A549 (cell line): ENCODE results near the gene HDAC10. TPM values are rescaled to one million over a fixed set of nuclear protein-coding genes. Genes with fewer than 3 reads are reported as not detected.
A peak's percentile ranks its signal among the peaks of the same experiment; 100 is the strongest.
"Not testable (repeated sequence)": the region's sequence is repeated elsewhere in the genome, so short reads cannot be mapped to it uniquely, and the experiment has no call there.

Experiments used
- ATAC-seq, 2 experiments: fragments of 200-7000 bp in 1 of 2; fragments of >200 bp in 1 of 2; cut with Nextera tagmentation in 1 of 2; cut with Tn5 transposase in 1 of 2; 3 replicates each; pipeline versions ENCODE4 v1.8.0 to v1.9.1; 2018 to 2020; ENCODE audit warnings: mild to moderate bottlenecking in 1 of 2, moderate library complexity in 1 of 2
- CTCF ChIA-PET: fragments of 300-600 bp; sonication (Branson Sonifier 250); formaldehyde crosslinking; extraction: SDS; loops from one replicate; lab custom pipeline; 2021; ENCODE audit warnings: antibody characterized with exemption, inconsistent platforms; lab: Yijun Ruan, JAX
- POLR2A ChIA-PET: fragments of 350-600 bp; formaldehyde crosslinking; extraction: SDS; loops from one replicate; lab custom pipeline; 2021; ENCODE audit warnings: antibody characterized with exemption, inconsistent platforms; lab: Yijun Ruan, JAX
- DNase-seq, 2 experiments: peaks; one replicate each; pipeline versions ENCODE4 v3.0.0 to v3.0.0-alpha.2; 2011 to 2016; ENCODE audit warnings: low read depth in 1 of 2, low spot score in 1 of 2
- FAIRE-seq: peaks from 2 replicates; lab custom pipeline; 2011; peaks lifted over from hg19 to GRCh38; lab: Jason Lieb, UNC
- H3K27ac ChIP-seq, 2 experiments: fragments of >200 bp; sonication (Bioruptor Twin); formaldehyde crosslinking; 3 replicates each; pipeline ENCODE4 v1.5.1; 2016 to 2017
- H3K4me1 ChIP-seq: fragments of >200 bp; sonication (Bioruptor Twin); formaldehyde crosslinking; 3 replicates; pipeline ENCODE4 v1.6.1; 2016
- H3K4me2 ChIP-seq: fragments of >200 bp; sonication (Bioruptor Twin); formaldehyde crosslinking; 3 replicates; pipeline ENCODE4 v1.6.1; 2016
- H3K4me3 ChIP-seq: fragments of >200 bp; sonication (Bioruptor Twin); formaldehyde crosslinking; 3 replicates; pipeline ENCODE4 v1.5.1; 2016
- H3K9me3 ChIP-seq: fragments of >200 bp; sonication (Bioruptor Twin); formaldehyde crosslinking; 3 replicates; pipeline ENCODE4 v1.6.1; 2016
- CHD4 ChIP-seq: fragments of 200-600 bp; sonication (generic); IDR thresholded peaks from 2 replicates; pipeline ENCODE4 v1.6.1; 2016; ENCODE audit warnings: antibody characterized with exemption, mild to moderate bottlenecking, borderline replicate concordance
- CTCF ChIP-seq: fragments of >200 bp; sonication (Bioruptor Twin); formaldehyde crosslinking; IDR thresholded peaks from 3 replicates; pipeline ENCODE4 v1.5.1; 2016
- FOXS1 ChIP-seq: fragments of 250-450 bp; sonication (Bioruptor Pico); IDR thresholded peaks from 2 replicates; pipeline ENCODE4 v1.5.0; 2020; ENCODE audit warnings: mild to moderate bottlenecking, moderate library complexity
- HDAC2 ChIP-seq: fragments of 200-600 bp; sonication (generic); IDR thresholded peaks from 2 replicates; pipeline ENCODE4 v1.6.1; 2016
- JUN ChIP-seq, 2 experiments: fragments of >200 bp; sonication (Bioruptor Twin); formaldehyde crosslinking; IDR thresholded peaks; 2 replicates in 1 of 2; 3 replicates in 1 of 2; pipeline ENCODE4 v1.6.1; 2016 to 2017
- MAX ChIP-seq: IDR thresholded peaks from 2 replicates; pipeline ENCODE4 v1.6.1; 2012
- PHF8 ChIP-seq: fragments of 200-600 bp; sonication (generic); IDR thresholded peaks from 2 replicates; pipeline ENCODE4 v1.6.1; 2016; ENCODE audit warnings: low read depth, mild to moderate bottlenecking, antibody characterized with exemption, moderate library complexity, borderline replicate concordance
- RAD21 ChIP-seq, 2 experiments: fragments of >200 bp in 1 of 2; sonication (Bioruptor Twin) in 1 of 2; formaldehyde crosslinking in 1 of 2; IDR thresholded peaks in 1 of 2; conservative IDR thresholded peaks in 1 of 2; 2 replicates in 1 of 2; 3 replicates in 1 of 2; pipeline ENCODE4 v1.6.1; 2012 to 2018; ENCODE audit warnings: inconsistent platforms in 1 of 2
- RFX5 ChIP-seq: fragments of 450-650 bp; IDR thresholded peaks from 2 replicates; pipeline ENCODE4 v1.7.1; 2014; ENCODE audit warnings: antibody characterized with exemption, mild to moderate bottlenecking, moderate library complexity
- SMC3 ChIP-seq: fragments of >200 bp; sonication (Bioruptor Twin); formaldehyde crosslinking; IDR thresholded peaks from 3 replicates; pipeline ENCODE4 v1.6.1; 2018; ENCODE audit warnings: inconsistent platforms
- TP53 ChIP-seq: fragments of 250-450 bp; sonication (Bioruptor Pico); IDR thresholded peaks from 2 replicates; pipeline ENCODE4 v1.5.0; 2021; ENCODE audit warnings: mild to moderate bottlenecking, moderate library complexity
- ZC3H11A ChIP-seq: fragments of 450-650 bp; IDR thresholded peaks from 2 replicates; pipeline ENCODE4 v1.6.1; 2014; ENCODE audit warnings: antibody characterized with exemption, mild to moderate bottlenecking
- WGBS: methylation state at CpG from one replicate; pipeline ENCODE4 v1.1.6; 2017; ENCODE audit errors: missing lambda C conversion rate; 5-methylcytosine and 5-hydroxymethylcytosine counted together
- polyA plus RNA-seq, 4 experiments: library from polyadenylated mRNA; depleted of rRNA in 3 of 4; stranded (reverse); fragments of >200 nt; fragmentation: RNase III in 1 of 4; extraction: RNeasy Plus Mini Kit Qiagen cat#74134 plus additional on column Dnase treatment in 1 of 4; gene quantifications; 2 replicates in 3 of 4; 3 replicates in 1 of 4; pipeline ENCODE4 v1.2.3, GENCODE V29; 2011 to 2017

HDAC10 gene
- polyA plus RNA-seq, 2 of the 4 experiments (the other 2 are of a cell fraction): 2.4 to 12.0 TPM

- peak; percentile 35 to 59; a peak in 5 of 6 replicates for ATAC-seq
- ChIA-PET CTCF (interaction anchor here (0.7 to 6.2 kb wide), 17 partner anchors 10 to 67 kb away, joined by 3 to 57 read pairs (median 4); partner anchors contain the start of genes DENND6B, HDAC10 and PLXNB2), POLR2A (no interaction called here)
- WGBS: 32% methylated on average over 5 of the region's 7 CpGs
- peak; percentile 38 to 70 for DNase-seq
- Histone ChIP-seq H3K4me1 (peaks cover 26% of the 10 kb centered on the region), H3K27ac (no peak overlapping the region), H3K9me3 (no peaks in the 10 kb centered on the region; the same call in 2 of the 3 replicates), H3K4me2 (no peak overlapping the region), H3K4me3 (no peak overlapping the region)
- FAIRE-seq: no peak
- TF ChIP-seq MAX (no peak), HDAC2 (no peak), TP53 (CRISPR knock-in tag) (no peak), SMC3 (peak; percentile 63), RAD21 (conservative IDR thresholded peaks at IDR 0.05 in 1 of 2, IDR thresholded peaks at IDR 0.05 in 1 of 2) (peak in 1 of 2 experiments; percentile 51; a peak in 3 of 5 replicates), RFX5 (no peak), CHD4 (no peak), CTCF (peak; percentile 35)
Measured at GRCh38 chr22:50274311-50274710, 23.2 kb upstream of the HDAC10 start.

GRCh38 chr22:50273781-50274180 is 22.7 kb upstream of the HDAC10 start:
- 78% methylated on average over 10 of the region's 10 CpGs for WGBS
- H3K27ac ChIP-seq, H3K4me3 ChIP-seq, ATAC-seq, POLR2A ChIA-PET, H3K9me3 ChIP-seq, FAIRE-seq, DNase-seq, H3K4me2 ChIP-seq: not testable (repeated sequence)
- CTCF ChIA-PET: interaction anchor here (0.7 to 6.2 kb wide), 17 partner anchors 9 to 68 kb away, joined by 3 to 57 read pairs (median 4); partner anchors contain the start of genes DENND6B, HDAC10 and PLXNB2
- peaks cover 32% of the 10 kb centered on the region for H3K4me1 ChIP-seq

- POLR2A ChIA-PET, H3K4me2 ChIP-seq, H3K4me3 ChIP-seq, ATAC-seq, DNase-seq, H3K27ac ChIP-seq, FAIRE-seq, H3K9me3 ChIP-seq: not testable (repeated sequence)
- CTCF ChIA-PET: interaction anchor here (1.0 to 6.2 kb wide), 15 partner anchors 9 to 68 kb away, joined by 3 to 57 read pairs (median 5); partner anchors contain the start of genes DENND6B, HDAC10 and PLXNB2
- H3K4me1 ChIP-seq: peaks cover 36% of the 10 kb centered on the region
- 65% methylated on average over 9 of the region's 11 CpGs for WGBS
Measured at GRCh38 chr22:50273352-50273751, 22.3 kb upstream of the HDAC10 start.

- POLR2A ChIA-PET: interaction anchor here (0.7 kb wide), 2 partner anchors 21 to 25 kb away, joined by 3 read pairs; no protein-coding TSS in a partner anchor
- TF ChIP-seq PHF8 (no peak), ZC3H11A (no peak), JUN (IDR thresholded peaks at IDR 0.05) (0 out of 5 replicates have a peak, but pooled peaks of 1 of the 2 experiments have one; percentile 34), FOXS1 (CRISPR knock-in tag) (no peak)
- TF ChIP-seq, all 56 proteins: peak for 1
- FAIRE-seq (no peak), ATAC-seq (peak in 1 of 2 experiments; percentile 1; a peak in 1 of 6 replicates), DNase-seq (no peak)
- Histone ChIP-seq H3K9me3 (no peaks in the 10 kb centered on the region; the same call in 2 of the 3 replicates), H3K27ac (peak overlapping the region; percentile 8 to 92; a peak in 3 of 6 replicates), H3K4me3 (no peak overlapping the region; the same call in 2 of the 3 replicates), H3K4me2 (peak overlapping the region; percentile 99), H3K4me1 (peaks cover 44% of the 10 kb centered on the region)
- 89% methylated on average over 15 of the region's 26 CpGs for WGBS
- CTCF ChIA-PET: interaction anchor here (0.7 to 6.2 kb wide), 14 partner anchors 10 to 291 kb away, joined by 3 to 57 read pairs (median 6); partner anchors contain the start of genes DENND6B, HDAC10 and PLXNB2
Measured at GRCh38 chr22:50272044-50272802, 21.2 kb upstream of the HDAC10 start.
